Activated CD4-positive, CD25-positive, alpha-beta regulatory T cell treated with anti-CD3 and anti-CD28 coated beads, Interleukin-2, amount 50 U/mL, for 72 hours (primary cell): ENCODE results near the gene BAIAP3.
A peak's percentile ranks its signal among the peaks of the same experiment; 100 is the strongest.

ENCODE experiments used
- DNase-seq: peaks from one replicate; pipeline ENCODE4 v3.0.0; 2021

Gene BAIAP3

DNA sequence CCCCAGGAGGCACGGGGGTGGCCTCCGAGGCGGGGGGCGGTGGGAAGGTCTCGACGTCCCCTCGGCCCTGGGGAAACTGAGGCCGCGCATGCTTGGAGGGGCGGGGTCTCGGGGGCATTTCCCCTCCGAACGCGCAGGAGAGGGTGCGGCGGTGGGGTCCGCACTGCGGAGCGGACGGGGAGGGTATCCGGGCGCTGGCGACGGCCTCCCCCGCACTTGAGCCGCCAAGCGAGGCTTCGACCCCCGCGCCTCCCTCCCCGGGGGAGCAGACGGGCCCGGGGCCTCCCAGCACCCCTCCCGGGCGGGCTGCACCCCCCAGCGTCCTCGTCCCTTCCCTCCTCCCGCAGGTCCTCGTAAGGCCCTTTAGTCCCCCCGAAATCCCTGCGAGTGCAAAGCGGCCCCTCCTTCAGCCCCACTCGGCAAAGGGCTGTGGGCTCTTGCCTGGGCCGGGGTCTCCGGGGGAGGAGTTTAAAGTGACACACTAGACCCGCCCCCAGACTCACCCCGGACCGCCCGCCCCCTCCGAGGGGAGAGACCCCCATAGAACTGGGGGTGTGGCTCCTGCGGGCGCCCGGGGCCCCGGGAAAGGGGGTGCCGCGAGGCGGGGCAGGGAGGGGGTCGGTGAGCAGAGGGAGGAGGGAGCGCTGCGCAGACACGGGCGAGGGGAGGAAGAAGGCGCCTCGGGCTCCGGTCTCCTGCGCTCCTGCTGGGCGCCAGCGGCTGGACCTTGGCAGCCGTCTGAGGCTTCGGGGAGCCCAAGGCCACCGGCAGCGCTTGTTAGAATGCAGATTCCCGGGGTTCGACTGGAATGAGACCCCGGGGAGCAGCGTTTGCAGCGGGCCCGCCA is 632 bp downstream of the BAIAP3 start:
- DNase-seq, result no peak

DNA sequence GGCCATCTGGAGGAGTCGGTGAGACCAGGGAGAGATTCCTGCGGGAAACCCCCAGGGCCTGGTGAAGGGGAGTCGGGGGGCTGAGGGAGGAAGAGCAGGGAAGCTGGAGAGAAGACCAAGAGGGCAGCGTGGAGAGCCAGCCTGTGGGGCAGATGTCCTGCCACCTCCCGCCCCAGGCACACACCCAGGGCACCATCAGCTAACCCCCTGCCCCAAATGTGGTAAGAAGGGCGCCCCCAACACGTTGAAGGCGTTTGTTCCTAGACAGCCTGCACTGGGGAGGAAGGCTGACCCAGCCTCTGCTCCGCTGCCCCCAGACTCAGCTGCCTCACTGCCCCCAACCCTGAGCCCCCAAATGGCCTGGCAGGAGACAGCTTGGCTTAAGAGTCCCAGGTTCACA is 1.3 kb downstream of the BAIAP3 start:
- DNase-seq, result no peak

GRCh38 chr16:1335211-1335971 is 1.9 kb downstream of the BAIAP3 start:
- no peak for DNase-seq

DNA sequence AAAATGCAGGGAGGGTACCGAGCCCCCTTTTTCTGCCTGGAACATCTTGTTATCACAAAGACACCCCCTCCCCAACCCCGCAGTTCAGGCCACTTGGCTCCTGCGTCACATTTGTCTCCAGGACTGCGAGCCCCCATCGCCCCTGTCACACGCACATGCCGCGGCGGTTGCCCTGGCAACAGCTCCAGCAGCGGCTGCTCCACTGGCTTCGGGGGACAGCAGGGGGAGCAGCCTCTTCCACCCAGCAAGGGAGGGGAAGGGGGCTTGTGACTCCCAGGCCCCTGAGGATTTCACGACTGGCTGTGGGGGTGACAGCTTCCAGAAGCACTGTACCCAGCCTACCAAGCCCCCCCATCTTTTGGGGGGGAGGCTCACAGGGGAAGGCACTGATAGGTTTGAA is 2.6 kb downstream of the BAIAP3 start:
- DNase-seq, result no peak

DNA sequence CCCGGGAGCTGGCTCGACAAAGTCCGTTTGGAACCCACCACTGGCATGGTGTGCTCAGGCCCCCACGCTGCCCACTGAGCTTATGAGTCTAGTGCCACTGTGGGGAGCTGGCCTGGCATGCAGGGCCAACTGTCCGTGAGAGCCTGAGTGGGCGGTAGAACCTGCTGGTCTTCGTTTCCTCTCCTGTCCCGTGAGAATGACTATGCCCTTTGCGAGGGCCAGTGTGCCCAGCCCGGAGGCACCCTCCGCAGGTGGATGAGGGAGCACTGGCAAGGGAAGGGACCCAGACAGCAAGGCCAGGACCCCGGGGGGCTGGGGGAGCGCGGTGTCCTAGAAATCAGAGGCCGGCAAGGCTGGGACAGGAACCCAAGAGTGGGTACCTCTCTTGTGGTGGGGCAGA is 3.2 kb downstream of the BAIAP3 start:
- DNase-seq, result no peak

DNA sequence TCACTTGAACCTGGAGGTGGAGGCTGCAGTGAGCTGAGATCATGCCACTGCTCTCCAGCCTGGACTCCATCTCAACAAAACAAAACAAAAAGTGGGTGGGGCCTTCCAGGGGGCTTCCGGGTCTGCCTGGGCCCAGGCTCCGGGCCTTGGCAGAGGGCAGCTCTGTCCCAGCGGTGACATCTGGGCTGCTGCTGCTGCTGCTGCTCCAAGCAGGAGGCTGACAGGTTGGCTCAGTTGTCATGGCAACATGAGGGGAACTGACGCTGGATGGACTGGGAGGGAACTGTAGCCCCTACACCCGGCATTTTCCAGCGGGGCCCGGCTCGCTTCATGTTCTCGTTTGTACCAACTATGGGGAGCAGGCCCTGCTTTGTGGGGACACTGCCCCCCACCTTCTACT is 4.0 kb downstream of the BAIAP3 start:
- no peak for DNase-seq

DNA sequence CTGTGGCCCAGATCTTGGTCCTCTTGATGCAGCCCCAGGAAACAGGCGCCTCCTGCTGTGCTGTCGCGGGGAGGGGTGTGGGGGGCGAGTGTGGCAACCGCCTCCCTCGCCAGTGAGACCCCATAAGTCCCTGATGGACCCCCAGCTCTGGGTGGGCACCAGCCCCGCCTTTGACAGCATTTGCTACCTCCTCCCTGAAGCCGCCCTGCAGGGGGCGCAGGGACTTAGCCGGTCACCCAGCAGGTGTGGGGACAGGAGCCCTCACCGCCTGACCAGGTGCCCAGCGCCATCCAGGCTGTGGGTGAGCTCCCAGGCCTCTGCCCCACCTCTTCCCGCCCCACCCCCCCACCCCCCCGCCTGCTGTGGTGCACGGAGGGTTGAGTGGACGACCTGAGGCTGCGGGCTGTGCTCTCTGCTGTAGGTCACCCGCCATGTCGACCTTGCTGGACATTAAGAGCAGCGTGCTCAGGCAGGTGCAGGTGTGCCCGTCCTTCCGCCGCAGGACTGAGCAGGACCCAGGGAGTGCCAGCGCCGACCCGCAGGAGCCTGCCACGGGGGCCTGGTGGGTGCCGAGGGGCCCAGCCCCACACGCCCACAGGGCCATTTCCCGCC is 4.8 kb downstream of the BAIAP3 start:
- no peak for DNase-seq

- no peak for DNase-seq
Measured at GRCh38 chr16:1338855-1339675, 5.6 kb downstream of the BAIAP3 start.

GRCh38 chr16:1340730-1341494 is 7.5 kb downstream of the BAIAP3 start:
- no peak for DNase-seq

DNA sequence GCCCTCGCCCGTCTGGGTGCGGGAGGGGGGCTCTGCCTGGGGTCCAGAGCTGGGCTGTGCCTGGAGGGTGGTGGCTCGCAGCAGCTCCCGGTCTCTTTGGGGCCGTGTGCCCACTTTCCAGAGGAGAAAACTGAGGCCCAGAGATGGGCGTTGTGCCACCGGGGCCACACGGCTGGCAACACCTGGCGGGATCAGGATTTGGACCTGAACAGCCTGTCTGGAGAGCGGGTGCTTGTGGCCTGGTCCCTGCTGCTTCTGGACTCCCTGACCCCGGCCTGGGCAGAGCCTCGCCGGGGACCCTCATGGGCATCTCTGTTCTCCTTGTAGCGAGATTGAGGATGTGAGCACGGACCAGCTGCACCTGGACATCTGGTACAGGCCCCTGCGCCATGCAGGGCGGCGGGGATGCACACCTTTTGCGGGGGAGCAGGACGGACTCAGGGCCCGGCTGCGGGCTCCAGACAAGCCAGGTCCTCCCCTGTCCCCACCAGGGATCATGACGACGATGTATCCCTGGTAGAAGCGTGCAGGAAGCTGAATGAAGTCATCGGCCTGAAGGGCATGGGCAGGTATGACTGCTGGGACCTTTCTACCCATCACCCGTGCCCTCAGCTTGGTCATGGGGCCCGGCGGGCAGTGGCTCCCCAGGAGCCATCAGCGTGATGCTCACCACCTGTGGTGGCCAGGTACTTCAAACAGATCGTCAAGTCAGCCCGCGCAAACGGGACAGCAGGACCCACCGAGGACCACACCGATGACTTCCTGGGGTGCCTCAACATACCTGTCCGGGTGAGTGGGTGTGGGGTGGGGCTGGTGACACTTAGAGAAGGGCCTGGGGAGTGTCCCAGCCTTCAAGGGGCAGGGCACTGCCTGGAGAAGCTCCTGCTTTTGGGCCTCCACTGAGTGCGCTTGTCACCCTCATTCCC is 8.3 kb downstream of the BAIAP3 start:
- DNase-seq, result no peak

DNA sequence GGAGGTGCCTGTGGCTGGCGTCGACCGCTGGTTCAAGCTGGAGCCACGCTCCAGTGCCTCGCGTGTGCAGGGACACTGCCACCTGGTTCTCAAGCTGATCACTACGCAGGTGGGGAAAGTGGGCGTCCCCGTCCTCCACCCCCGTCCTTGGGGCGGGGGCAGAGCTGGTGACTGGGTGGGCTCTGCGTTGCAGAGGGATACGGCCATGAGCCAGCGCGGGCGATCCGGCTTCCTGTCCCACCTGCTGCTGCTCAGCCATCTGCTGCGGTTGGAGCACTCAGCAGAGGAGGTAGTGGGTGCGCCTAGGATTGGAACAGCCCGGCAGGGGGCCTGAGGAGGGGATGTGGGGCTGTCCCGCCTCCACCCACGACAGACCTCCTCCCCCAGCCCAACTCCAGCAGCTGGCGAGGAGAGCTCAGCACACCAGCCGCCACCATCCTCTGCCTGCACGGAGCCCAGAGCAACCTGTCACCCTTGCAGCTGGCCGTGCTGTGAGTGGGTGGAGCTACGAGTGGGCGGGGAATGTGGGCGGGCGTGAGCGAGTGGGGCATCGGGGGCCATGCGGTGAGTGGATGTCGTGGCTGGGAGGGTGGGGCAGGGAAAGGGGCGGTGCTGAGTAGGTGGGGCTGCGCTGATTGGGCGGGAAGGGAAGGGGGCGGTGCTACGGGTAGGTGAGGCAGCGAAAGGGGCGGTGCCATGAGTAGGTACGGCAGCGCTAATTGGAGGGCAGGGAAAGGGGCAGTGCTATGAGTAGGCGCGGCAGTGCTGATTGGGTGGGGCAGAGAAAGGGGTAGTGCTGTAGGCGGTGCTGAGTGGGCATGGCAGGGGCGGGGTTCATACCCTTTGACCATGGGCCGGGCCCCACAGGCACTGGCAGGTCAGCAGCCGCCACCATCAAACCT is 9.3 kb downstream of the BAIAP3 start:
- DNase-seq, result peak; percentile 90

DNA sequence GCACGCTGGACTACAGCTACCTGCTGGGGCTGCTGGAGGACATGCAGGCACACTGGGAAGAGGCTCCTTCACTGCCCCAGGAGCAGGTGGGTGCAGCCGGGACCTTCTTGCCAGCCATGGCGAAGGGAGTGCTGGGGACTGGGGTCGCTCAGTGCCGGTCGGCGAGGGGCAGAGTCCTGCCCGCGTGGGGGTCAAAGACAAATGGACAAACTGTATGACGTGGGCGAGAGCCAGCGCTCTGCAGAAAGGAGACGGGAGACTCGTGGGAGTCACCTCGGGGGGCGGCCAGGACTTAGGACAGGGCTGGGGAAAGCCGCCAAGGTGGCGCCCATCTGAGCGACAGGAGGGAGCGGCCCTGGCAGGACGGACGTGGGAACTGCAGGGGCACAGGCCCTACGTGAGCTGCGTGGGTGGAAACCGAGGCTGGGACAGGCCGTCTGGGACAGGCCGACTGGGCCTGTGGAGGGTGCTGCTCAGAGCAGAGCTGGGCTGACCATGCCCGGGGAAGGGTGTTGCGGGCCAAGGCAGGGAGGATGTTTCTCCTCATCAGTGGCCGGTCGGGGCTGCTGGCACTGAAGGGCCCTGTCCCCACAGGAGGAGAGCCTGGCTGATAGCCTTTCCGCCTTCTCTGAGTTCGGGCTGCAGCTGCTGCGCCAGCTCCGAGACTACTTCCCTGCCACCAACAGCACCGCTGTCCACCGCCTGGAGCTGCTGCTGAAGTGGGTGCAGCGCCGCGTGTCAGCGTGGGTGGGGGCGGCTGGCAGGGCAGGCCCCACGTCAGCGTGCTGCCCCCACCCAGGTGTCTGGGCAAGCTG is 10.2 kb downstream of the BAIAP3 start:
- DNase-seq, result no peak

DNA sequence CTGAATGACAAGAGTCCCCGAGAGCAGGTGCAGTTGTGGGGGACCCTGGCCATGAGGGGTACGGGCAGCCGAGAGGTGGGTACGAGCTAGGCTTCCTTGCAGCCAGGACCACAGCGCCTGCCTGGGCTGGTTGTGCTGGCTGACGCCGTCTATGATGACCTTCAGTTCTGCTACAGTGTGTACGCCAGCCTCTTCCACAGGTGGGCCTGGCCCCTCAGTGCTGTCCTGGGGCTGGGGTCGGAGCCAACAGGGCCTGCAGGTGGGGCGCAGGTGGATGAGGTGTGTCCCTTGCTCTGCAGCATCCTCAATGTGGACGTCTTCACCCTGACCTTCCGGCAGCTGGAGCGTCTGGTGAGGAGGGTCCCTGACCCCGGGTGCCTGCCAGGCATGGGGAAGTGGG is 11.1 kb downstream of the BAIAP3 start:
- DNase-seq, result no peak

DNA sequence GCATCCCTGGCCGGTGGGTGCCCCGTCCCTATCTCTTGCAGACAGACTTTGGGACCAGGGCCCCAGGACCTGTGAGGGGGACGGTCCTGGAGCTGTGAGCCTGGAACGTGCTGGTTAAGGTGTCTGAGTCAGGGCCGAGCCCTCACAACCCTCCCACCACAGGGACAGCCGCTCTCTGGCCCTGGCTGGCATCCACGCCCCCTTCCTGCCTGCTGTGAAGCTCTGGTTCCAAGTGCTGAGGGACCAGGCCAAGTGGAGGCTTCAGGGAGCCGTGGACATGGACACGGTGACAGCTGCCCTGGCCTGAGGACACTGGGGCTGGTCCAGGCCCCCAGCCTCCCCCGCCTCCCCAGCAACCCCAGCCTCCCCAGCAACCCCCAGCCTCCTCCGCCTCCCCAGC is 11.6 kb downstream of the BAIAP3 start:
- no peak for DNase-seq

DNA sequence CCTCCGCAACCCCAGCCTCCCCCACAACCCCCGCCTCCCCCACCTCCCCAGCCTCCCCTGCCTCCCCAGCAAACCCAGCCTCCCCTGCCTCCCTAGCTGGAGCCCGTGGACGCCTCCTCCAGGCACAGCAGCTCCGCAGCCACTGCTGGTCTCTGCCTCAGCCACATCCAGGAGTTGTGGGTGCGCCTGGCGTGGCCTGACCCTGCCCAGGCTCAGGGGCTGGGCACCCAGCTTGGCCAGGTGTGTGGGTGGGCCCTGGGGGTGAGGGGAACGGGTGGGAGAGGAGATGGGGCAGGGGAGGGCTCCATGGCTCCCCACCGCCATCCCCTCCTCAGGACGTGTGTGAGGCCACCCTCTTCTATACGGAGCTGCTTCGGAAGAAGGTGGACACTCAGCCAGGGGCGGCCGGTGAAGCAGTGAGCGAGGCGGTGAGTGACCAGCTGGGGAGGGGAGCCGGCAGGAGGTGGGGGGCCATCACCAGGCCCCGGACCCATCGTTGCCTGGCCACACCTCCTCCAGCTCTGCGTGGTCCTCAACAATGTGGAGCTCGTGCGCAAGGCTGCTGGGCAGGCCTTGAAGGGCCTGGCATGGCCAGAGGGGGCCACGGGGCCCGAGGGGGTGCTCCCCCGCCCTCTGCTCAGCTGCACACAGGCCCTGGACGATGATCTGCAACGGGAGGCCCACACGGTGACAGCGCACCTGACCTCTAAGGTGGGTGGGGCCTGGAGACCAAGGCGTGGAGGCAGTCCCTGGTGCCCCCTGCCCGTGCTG is 12.4 kb downstream of the BAIAP3 start:
- no peak for DNase-seq

DNA sequence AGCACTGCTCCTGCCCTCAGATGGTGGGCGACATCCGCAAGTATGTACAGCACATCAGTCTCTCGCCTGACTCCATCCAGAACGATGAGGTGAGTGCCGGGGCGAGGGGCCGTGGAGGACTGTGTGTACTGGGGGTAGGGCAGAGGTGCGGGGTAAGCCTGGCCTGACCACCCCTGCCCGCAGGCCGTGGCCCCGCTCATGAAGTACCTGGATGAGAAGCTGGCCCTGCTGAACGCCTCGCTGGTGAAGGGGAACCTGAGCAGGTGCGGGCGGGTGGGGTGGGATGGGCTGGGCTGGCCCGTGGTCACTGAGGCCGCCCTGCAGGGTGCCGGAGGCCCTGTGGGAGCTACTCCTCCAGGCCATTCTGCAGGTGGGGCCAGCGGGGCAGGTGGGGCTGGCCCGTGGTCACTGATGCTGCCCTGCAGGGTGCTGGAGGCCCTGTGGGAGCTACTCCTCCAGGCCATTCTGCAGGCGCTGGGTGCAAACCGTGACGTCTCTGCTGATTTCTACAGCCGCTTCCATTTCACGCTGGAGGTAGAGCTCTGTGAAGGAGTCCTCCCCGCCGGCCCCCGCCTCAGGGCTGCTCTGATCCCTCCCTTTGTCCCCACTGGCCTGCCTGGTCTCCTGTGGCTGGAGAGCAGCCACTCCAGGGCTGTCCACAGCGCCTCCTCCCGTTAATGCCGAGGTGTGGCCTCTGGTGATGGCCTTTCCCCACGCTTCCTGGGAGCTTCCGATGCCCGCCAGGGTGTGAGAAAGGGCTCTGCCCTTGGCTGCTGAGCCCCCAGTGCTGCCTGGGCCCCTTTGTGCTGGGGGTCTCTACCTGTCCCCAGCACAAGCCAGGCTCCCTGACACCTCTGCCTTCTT is 13.2 kb downstream of the BAIAP3 start:
- DNase-seq, result no peak

DNA sequence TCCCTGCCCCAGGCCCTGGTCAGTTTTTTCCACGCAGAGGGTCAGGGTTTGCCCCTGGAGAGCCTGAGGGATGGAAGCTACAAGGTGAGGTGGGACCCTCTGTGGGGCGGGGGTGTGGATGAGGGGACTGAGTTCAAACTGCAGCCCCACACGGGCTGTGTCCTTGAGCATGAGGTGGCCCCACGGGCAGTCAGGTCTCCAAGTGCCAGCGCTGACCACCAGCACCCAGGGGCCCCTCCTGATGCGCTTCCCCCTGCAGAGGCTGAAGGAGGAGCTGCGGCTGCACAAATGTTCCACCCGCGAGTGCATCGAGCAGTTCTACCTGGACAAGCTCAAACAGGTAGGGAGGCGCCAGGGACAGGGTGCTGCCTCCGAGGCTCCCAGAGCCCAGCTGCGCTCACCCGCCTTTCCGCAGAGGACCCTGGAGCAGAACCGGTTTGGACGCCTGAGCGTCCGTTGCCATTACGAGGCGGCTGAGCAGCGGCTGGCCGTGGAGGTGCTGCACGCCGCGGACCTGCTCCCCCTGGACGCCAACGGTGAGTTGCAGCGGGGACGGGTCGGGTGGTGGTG is 13.9 kb downstream of the BAIAP3 start:
- DNase-seq, result no peak
